ENCODE data around the gene ID4.

The ID4 gene

GRCh38 chr6:19836799-19837510 lies at the start of gene ID4:
ID4 (plus strand) TSS chr6:19837370; CDS start chr6:19837755, 385 bp downstream.
- DNase-seq (ENCODE audit: low spot score) = peak; percentile 95

DNA sequence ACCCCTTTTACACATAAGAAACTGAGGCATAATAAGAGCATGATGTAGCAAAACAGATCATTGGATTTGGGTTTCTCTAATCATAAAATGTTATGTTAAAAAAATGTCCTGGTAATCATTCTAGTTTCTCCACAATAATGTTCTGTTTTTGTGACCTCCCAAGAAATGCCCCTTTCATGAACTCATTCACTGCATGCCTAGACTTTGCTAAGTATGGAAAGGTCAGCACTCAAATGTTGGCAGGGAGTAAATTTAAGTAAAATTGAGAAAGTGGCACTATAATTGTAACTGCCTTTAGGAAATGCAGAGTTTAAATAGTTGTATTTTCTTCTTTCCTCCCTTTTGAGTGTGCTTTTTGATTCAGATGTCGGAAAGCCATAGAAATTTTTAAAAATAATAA lies 48.5 kb upstream of the ID4 start:
- no peak for DNase-seq (ENCODE audit: low spot score)

GRCh38 chr6:19789100-19789803 lies 47.9 kb upstream of the ID4 start:
- DNase-seq (ENCODE audit: low spot score) = no peak

GRCh38 chr6:19791267-19791666 lies 45.9 kb upstream of the ID4 start:
- no peak for DNase-seq (ENCODE audit: low spot score)

DNA sequence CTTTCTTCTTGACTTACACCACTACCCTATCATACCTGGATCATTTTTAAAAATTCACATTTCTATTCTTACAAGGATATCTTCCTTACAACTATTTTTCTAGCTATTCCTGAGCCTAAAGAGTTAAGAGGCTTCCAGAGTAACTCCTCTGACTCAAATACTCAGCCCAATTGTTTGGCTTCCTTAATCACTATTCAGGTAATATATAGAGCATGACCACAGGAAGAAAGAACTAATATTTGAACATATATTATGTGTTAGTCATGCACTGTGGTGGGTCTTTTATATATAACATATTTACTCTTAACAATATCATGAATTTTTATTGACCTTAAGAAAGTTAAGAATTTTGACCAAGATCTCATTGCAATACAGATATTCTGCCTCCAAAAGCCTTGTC lies 42.0 kb upstream of the ID4 start:
- no peak for DNase-seq (ENCODE audit: low spot score)

GRCh38 chr6:19796452-19796851 lies 40.7 kb upstream of the ID4 start:
- DNase-seq (ENCODE audit: low spot score) = no peak

DNA sequence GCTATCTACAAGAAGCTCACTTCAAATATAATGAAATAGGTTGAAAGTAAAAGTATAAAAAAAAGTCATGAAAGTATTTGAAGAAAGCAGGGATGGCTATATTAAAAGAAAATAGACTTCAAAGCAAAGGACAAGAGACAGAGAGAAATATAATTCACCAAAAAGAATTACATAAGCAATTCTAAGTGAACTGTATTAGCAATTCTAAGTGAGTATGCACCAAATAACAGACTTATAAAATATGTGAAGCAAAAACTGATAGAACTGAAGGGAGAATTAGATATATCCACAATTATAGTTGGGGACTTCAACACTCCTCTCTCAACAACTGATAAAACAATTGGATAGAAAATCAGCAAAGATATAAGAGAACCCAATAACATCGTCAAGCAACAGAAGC lies 38.8 kb upstream of the ID4 start:
- DNase-seq (ENCODE audit: low spot score) = no peak

DNA sequence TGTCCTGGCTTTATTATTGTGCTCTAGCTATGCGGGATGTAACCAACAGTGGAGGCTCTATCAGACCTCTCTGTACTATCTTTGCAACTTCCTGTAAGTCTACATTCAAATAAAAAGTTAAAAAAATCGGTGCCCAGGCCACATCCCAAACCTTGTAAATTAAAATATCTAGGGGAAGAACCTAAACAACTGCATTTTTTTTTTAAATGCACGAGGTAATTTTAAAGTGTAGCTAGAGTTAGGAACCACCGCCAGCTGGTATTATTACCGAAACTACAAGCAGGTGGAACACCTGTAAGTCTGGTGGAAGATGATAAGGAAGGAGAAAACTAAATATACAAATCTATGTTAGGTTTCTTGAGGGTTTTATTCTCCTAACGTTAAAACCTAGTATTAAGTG lies 34.5 kb upstream of the ID4 start:
- no peak for DNase-seq (ENCODE audit: low spot score)

- no peak for DNase-seq (ENCODE audit: low spot score)
Measured at GRCh38 chr6:19803331-19804204, 33.6 kb upstream of the ID4 start.

GRCh38 chr6:19804205-19805128 lies 32.7 kb upstream of the ID4 start:
- peak; percentile 97 for DNase-seq (ENCODE audit: low spot score)

DNA sequence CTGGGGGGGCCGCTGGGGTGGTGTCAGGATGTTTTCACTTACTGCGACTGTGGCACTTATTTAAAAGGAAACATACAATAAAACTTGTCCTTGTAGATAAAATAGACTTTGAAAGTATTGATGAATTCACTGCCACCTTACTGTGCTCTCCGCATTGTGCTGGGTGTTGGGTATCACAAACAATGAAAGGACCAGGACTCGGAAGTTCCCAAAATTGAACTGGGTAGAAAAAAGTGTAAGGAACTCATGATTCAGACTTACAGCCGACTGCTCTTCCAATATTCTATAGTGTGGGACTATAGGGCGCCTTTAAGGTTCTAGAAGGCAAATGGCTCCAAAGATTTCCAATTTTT lies 32.1 kb upstream of the ID4 start:
- DNase-seq (ENCODE audit: low spot score) = no peak

DNA sequence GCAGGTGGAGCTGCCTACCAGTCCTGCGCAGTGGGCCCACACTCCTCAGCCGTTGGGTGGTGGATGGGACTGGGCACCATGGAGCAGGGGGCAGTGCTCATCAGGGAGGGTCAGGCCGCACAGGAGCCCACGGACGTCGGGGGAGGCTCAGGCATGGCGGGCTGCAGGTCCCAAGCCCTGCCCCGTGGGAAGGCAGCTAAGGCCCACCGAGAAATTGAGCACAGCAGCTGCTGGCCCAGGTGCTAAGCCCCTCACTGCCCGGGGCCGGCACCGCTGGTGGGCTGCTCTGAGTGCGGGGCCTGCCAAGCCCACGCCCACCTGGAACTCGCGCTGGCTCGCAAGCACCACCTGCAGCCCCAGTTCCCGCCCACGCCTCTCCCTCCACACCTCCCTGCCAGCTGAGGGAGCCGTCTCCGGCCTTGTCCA lies 30.2 kb upstream of the ID4 start:
- DNase-seq (ENCODE audit: low spot score) = no peak

DNA sequence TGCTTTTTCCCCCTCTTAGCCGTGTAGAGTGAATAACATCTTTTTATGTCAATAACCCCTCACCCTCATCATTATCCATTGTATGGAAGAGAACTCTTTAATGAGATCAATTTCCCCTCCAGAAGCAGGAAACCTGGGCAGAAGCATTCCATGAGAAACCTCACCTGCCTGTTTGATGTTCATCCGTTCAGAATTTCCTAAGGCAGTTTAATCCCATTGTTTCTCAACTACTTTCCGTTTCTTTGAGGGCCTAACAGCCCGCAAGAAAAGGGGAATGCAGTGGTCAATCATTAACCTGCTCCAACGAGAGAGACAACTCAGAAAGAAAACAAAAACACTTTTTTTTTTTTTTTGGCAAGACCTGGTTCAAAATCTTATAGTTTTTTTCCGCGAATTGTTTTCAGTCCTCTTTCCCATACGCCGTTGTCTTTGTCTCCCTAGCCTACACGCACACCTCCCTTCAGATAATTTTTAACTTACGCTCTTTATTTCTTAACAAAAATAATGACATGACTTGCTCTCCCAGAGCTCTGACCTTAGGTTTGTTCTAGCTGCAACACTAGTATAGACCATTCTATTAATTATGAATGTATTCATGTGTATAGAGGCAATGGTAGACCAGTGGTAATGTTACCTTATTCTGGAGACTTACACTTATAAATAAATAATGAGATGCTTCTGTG lies 25.6 kb upstream of the ID4 start:
- DNase-seq (ENCODE audit: low spot score) = no peak

DNA sequence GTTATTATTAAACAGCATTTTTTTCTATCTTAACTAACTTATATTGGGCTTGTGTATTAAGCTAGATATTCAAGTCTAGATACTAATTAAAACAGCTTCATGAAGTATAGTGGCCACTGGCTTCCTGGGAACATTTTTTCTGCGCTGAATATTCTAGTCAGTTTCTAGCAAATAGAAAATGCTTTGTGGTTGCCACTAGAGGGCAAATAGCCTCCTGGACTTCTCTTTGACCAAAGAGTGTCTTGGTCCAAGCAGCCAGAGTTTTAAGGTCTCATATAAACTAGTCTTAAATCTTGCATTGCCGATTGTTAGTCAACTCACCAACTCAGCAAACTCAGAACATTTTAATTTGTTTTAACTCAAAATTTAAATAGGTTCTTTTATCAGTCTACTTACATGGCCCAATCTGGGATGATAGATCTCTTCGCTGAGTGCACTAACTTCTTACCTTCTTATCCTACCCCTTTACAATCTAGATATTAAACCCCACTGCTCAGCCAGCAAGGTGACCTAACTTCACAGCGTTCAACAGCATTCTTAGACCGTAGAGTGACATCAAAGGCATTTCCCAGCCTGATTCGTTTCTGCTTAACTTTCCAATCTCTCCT lies 24.6 kb upstream of the ID4 start:
- no peak for DNase-seq (ENCODE audit: low spot score)

- no peak for DNase-seq (ENCODE audit: low spot score)
Measured at GRCh38 chr6:19818805-19819204, 18.4 kb upstream of the ID4 start.

DNA sequence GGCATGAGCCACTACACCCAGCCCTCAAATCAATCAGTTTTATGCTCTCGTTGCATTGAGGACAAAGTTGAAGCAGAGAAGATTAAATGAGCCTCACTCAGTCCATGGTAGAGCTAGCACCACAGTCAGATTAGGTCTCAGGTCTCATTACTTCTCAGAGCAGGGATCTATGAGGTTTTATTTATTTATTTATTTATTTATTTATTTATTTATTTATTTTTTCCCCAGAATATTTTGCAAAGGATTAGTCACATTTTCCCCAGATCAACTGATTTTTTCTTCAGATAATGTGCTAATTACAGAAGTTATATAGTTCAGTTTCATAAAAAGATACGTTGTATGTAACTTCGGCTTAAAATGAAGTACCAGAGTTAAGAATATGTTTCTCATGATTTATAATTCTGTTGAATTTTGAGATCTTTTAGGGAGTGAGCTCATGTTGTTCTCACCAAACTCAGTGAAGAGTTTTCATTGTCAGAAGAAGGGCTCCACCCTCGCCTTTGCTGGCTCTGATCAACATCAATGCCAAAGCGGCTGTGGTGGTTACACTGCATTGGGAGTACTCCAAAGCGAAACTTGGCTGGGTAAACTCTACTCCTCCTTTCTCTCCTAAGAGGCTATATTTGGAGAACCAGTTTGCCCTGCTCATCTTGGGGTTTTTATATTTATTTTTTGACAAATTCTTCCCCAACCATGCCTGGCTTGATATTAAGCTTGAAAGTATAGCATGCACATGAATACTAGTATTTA lies 12.9 kb upstream of the ID4 start:
- no peak for DNase-seq (ENCODE audit: low spot score)

- no peak for DNase-seq (ENCODE audit: low spot score)
Measured at GRCh38 chr6:19827247-19827646, 9.9 kb upstream of the ID4 start.

GRCh38 chr6:19827903-19828302 lies 9.3 kb upstream of the ID4 start:
- DNase-seq (ENCODE audit: low spot score) = no peak

DNA sequence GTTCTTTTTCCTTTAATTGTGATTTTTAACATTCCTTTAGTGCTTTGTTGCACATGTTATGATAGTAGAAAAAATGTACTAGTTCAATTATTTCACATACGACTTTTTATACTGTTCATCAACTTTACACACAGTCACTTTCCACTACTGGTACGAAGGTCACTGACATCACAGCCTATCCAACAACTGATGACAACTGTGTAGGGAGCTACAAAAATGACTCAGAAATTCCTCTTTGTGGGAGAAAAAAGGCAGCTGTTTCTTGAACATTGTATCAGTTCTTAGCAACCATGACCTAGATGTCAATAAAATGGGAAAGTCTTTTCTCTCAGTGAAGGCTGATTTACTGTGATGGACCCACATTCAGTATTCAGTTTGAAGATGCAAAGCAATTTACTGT lies 7.0 kb upstream of the ID4 start:
- no peak for DNase-seq (ENCODE audit: low spot score)

GRCh38 chr6:19831358-19831757 lies 5.8 kb upstream of the ID4 start:
- DNase-seq (ENCODE audit: low spot score) = no peak

Data from D341Med (cell line).